Esophagus squamous epithelium (tissue), 5 donors: ENCODE measurements around the gene CCL17. TPM values are rescaled to one million over a fixed set of nuclear protein-coding genes. Genes with fewer than 3 reads are reported as not detected.

Experiments used
- DNase-seq: peaks from one replicate; lab custom pipeline; 2025; lab: John Stamatoyannopoulos, UW
- H3K27ac ChIP-seq, 4 donors: fragments of 200-600 bp; sonication (generic); one replicate each; pipeline ENCODE4 v1.5.1; 2016 to 2019; ENCODE audit warnings: mild to moderate bottlenecking in 1 of 4
- H3K27me3 ChIP-seq, 4 donors: fragments of 200-600 bp; sonication (generic); 1 replicate in 3 of 4; 2 replicates in 1 of 4; pipeline versions ENCODE4 v1.5.1 to v1.6.0; 2017 to 2021; ENCODE audit warnings: antibody characterized with exemption in 1 of 4
- H3K36me3 ChIP-seq, 3 donors: fragments of 200-600 bp; sonication (generic); one replicate each; pipeline ENCODE4 v1.5.1; 2016 to 2019
- H3K4me1 ChIP-seq, 3 donors: fragments of 200-600 bp; sonication (generic); one replicate each; pipeline ENCODE4 v1.5.1; 2017 to 2019
- H3K4me3 ChIP-seq, 4 donors: fragments of 200-600 bp; sonication (generic); 1 replicate in 3 of 4; 2 replicates in 1 of 4; pipeline ENCODE4 v1.5.1; 2016 to 2019; ENCODE audit warnings: mild to moderate bottlenecking in 2 of 4, moderate library complexity in 1 of 4
- H3K9me3 ChIP-seq, 3 donors: fragments of 200-600 bp; sonication (generic); one replicate each; pipeline ENCODE4 v1.5.1; 2016 to 2019
- POLR2A ChIP-seq, 4 donors: fragments of 450-650 bp; IDR thresholded peaks; one replicate each; pipeline ENCODE4 v1.6.1; 2017; ENCODE audit warnings: antibody characterized with exemption in 4 of 4, mild to moderate bottlenecking in 4 of 4, moderate library complexity in 3 of 4
- WGBS, 2 donors: methylation state at CpG; one replicate each; pipeline ENCODE4 v1.1.5; 2018; 5-methylcytosine and 5-hydroxymethylcytosine counted together
- intact Hi-C: fragments of 100-400 bp; cut with DNase I; formaldehyde crosslinking; loops from one replicate; pipeline ENCODE4 v1.15.0; 2022
- total RNA-seq, 4 donors: library from RNA; depleted of rRNA; stranded (reverse); fragments of >200 nt; gene quantifications; one replicate each; pipeline ENCODE4 v1.1.0, GENCODE V29; 2016
- TF ChIP-seq, protein P1 (sequence below), 6 experiments: fragments of 450-650 bp in 4 of 6; fragments of 200-600 bp in 2 of 6; sonication (generic) in 2 of 6; IDR thresholded peaks; one replicate each; pipeline ENCODE4 v1.5.1; 2016 to 2019; ENCODE audit warnings: antibody characterized with exemption in 6 of 6, mild to moderate bottlenecking in 4 of 6, moderate library complexity in 4 of 6
- donor health status: DM: yes; HTN: yes; CAD: no.

Gene CCL17
- total RNA-seq, 4 donors from 2014 or later, result 0.64 to 1.3 TPM; not detected in 2

GRCh38 chr16:57377080-57377841, 27.3 kb upstream of the CCL17 start:
- peak overlapping the region; percentile 6 to 66 (median 63) for H3K27ac ChIP-seq
- intact Hi-C loops, result no loop called here
- peaks cover 19 to 94% (median 54%) of the 10 kb centered on the region in 3 donors for H3K4me1 ChIP-seq
- TF ChIP-seq, protein P1, sequence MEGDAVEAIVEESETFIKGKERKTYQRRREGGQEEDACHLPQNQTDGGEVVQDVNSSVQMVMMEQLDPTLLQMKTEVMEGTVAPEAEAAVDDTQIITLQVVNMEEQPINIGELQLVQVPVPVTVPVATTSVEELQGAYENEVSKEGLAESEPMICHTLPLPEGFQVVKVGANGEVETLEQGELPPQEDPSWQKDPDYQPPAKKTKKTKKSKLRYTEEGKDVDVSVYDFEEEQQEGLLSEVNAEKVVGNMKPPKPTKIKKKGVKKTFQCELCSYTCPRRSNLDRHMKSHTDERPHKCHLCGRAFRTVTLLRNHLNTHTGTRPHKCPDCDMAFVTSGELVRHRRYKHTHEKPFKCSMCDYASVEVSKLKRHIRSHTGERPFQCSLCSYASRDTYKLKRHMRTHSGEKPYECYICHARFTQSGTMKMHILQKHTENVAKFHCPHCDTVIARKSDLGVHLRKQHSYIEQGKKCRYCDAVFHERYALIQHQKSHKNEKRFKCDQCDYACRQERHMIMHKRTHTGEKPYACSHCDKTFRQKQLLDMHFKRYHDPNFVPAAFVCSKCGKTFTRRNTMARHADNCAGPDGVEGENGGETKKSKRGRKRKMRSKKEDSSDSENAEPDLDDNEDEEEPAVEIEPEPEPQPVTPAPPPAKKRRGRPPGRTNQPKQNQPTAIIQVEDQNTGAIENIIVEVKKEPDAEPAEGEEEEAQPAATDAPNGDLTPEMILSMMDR (IDR thresholded peaks at IDR 0.05), result no peak
- H3K36me3 ChIP-seq, result peaks cover 0 to 13% (median 0%) of the 10 kb centered on the region in 3 donors
- no peaks in the 10 kb centered on the region for H3K27me3 ChIP-seq
- 18 to 22% methylated on average over 2 to 4 of the region's 5 CpGs for WGBS, 2 donors
- DNase-seq, result no peak
- H3K9me3 ChIP-seq, result no peaks in the 10 kb centered on the region
- H3K4me3 ChIP-seq, result no peak overlapping the region

- no peak for DNase-seq
- Histone ChIP-seq H3K27ac (peak overlapping the region in 2 of 4 donors; percentile 53 to 73), H3K4me1 (peaks cover 12 to 91% (median 49%) of the 10 kb centered on the region in 3 donors), H3K27me3 (no peaks in the 10 kb centered on the region), H3K36me3 (peaks cover 0 to 21% (median 0%) of the 10 kb centered on the region in 3 donors), H3K4me3 (no peak overlapping the region), H3K9me3 (no peaks in the 10 kb centered on the region)
- intact Hi-C loops, result no loop called here
- WGBS, 2 donors, result 67 to 76% methylated on average over 10 of the region's 10 CpGs
- TF ChIP-seq POLR2A (IDR thresholded peaks at IDR 0.05), result no peak
- TF ChIP-seq, protein P1 (IDR thresholded peaks at IDR 0.05), result no peak
These were observed 25.0 kb upstream of the CCL17 start for GRCh38 chr16:57379579-57379978.

DNA sequence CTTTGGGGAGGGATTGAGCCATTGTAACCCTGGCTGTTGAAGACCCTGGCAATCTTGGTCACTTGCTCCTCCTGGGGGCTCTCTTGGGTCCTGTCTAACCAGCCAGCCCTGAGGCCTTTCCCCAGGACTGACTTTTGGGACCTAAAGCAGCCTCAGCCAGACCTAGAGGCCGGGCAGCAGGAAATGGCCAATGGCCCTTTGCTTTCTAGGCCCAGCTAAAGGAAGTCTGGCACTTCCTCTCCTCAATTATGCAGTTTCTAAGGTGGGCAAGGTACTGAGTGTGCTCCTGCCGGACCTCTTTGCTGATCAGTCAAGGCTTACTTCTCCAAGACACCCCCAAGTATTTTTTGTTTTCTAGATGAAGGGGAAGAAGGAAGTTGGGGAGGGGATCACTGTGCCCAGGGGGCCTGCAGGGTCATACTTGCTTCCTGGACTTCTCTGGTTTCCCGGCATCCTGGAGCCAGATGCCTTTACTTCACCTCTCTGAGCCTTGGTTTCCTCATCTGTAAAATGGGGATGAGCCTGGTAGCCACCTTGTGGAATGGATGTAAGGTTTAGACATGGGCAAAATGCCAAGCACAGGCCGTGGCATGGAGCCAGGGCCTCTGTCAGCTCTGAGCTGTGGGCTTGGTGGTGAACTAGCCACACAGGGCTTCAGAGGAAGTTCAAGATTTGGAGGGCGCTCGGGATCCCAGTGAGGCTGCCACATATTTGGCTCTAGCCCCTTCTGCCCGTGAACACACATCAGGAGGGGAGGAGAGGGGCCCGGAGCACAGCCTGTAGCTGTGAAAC, 23.7 kb upstream of the CCL17 start:
- Histone ChIP-seq H3K4me3 (no peak overlapping the region), H3K4me1 (peaks cover 13 to 87% (median 48%) of the 10 kb centered on the region in 3 donors), H3K9me3 (no peaks in the 10 kb centered on the region), H3K36me3 (peaks cover 0 to 21% (median 0%) of the 10 kb centered on the region in 3 donors), H3K27ac (peak overlapping the region in 3 of 4 donors; percentile 53 to 73 (median 56)), H3K27me3 (no peaks in the 10 kb centered on the region)
- intact Hi-C loops, result no loop called here
- WGBS, 2 donors, result 40 to 63% methylated on average over 4 to 7 of the region's 8 CpGs
- TF ChIP-seq POLR2A (IDR thresholded peaks at IDR 0.05), result no peak
- TF ChIP-seq, protein P1 (IDR thresholded peaks at IDR 0.05), result no peak
- no peak for DNase-seq

- DNase-seq, result no peak
- no peaks in the 10 kb centered on the region for H3K9me3 ChIP-seq
- H3K27ac ChIP-seq, result peak overlapping the region in 3 of 4 donors; percentile 53 to 73 (median 56)
- WGBS, 2 donors, result 85 to 90% methylated on average over 12 to 14 of the region's 35 CpGs
- peaks cover 0 to 21% (median 0%) of the 10 kb centered on the region in 3 donors for H3K36me3 ChIP-seq
- H3K4me3 ChIP-seq, result no peak overlapping the region
- H3K4me1 ChIP-seq, result peaks cover 13 to 87% (median 55%) of the 10 kb centered on the region in 3 donors
- no peaks in the 10 kb centered on the region for H3K27me3 ChIP-seq
- TF ChIP-seq, protein P1 (IDR thresholded peaks at IDR 0.05), result no peak
- no peak for TF ChIP-seq POLR2A (IDR thresholded peaks at IDR 0.05)
- intact Hi-C loops, result no loop called here
These were observed 22.6 kb upstream of the CCL17 start for GRCh38 chr16:57381791-57382534.
